Measurements from ENCODE around the gene WDFY4. TPM values are rescaled to one million over a fixed set of nuclear protein-coding genes. Genes with fewer than 3 reads are reported as not detected.

Gene WDFY4
- total and polyA plus RNA-seq, 5 donors = 0.57 to 4.4 (median 2.4) TPM

DNA sequence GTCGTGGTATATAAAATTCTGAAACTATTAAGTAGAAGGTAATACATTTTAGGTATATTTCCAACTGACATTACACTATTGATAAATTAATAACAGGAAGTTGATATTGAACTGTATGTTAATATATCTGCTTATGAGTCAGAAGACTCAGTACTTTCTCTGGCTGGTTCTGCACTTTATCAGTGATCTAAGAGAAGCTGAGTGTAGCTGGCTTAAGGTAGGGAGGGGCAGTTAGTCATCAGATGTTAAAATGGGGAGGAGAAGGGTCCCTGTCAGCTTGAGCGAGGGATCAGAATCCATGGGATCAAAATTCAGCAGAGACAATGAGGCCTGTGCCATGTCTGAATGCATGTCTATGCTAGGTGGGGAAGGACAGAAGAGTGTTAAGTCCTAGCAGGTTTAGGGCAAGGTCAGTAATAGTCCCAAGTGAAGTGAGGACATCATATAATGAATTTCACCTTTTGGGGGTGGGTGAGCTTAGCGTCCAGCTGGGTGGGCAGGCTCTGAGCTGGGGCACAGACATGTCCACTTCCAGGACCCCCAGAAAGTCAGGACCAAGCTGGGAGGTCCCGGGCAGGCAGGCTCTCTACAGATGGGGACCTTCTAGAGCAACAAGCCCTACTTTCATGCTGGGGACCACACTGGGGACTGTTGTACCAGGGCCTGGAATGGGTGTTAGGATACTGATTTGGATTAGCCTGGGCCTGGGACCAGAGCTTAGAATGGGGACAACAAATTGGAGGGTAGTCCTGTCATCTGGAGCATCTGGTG, 82.9 kb downstream of the WDFY4 start:
- no peaks in the 10 kb centered on the region for H3K9me3 ChIP-seq (ENCODE audit: control insufficient read depth, low read length)
- no peaks in the 10 kb centered on the region for H3K27me3 ChIP-seq (ENCODE audit: control insufficient read depth, insufficient read depth)
- no peak overlapping the region for H3K27ac ChIP-seq (ENCODE audit: low read length)
- no peaks in the 10 kb centered on the region for H3K4me1 ChIP-seq (ENCODE audit: control insufficient read depth, insufficient read depth, low read length)
- WGBS = 92% methylated on average over 4 of the region's 4 CpGs
- intact Hi-C loops (cut with DNase I) = no loop called here
- H3K4me3 ChIP-seq (ENCODE audit: low read length) = no peak overlapping the region
- DNase-seq (no peak), ATAC-seq (no peak)

GRCh38 chr10:48768144-48768766, 83.6 kb downstream of the WDFY4 start:
- no peak for ATAC-seq
- intact Hi-C loops (cut with DNase I) = no loop called here

DNA sequence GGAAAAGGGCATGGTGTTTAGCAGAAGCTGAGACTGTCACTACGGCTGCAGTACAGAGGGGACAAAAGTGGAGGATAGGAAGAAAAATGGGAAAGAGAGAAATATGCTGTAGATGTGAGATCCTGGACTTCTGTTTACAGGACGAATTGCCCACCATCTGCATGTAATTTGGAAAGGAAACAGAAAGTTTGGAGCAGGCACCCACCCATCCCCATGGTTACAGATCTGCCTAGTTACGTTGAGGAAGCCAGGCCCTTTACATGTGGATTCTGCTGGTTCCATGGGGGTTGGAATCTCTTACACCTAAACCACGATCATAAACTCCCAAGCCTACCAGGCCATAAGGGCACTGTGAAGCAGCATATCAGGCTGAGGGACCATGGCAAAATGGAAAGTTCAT, 84.3 kb downstream of the WDFY4 start:
- DNase-seq = no peak
- H3K27ac ChIP-seq (ENCODE audit: low read length) = no peak overlapping the region

More at GRCh38 chr10:48768144-48768766, 83.6 kb downstream of the WDFY4 start:
- 88% methylated on average over 14 of the region's 14 CpGs for WGBS
- Histone ChIP-seq H3K4me3 (ENCODE audit: low read length) (no peak overlapping the region), H3K4me1 (ENCODE audit: control insufficient read depth, insufficient read depth, low read length) (no peaks in the 10 kb centered on the region), H3K27ac (ENCODE audit: low read length) (no peak overlapping the region), H3K27me3 (ENCODE audit: control insufficient read depth, insufficient read depth) (no peaks in the 10 kb centered on the region), H3K9me3 (ENCODE audit: control insufficient read depth, low read length) (no peaks in the 10 kb centered on the region)
- no peak for DNase-seq

DNA sequence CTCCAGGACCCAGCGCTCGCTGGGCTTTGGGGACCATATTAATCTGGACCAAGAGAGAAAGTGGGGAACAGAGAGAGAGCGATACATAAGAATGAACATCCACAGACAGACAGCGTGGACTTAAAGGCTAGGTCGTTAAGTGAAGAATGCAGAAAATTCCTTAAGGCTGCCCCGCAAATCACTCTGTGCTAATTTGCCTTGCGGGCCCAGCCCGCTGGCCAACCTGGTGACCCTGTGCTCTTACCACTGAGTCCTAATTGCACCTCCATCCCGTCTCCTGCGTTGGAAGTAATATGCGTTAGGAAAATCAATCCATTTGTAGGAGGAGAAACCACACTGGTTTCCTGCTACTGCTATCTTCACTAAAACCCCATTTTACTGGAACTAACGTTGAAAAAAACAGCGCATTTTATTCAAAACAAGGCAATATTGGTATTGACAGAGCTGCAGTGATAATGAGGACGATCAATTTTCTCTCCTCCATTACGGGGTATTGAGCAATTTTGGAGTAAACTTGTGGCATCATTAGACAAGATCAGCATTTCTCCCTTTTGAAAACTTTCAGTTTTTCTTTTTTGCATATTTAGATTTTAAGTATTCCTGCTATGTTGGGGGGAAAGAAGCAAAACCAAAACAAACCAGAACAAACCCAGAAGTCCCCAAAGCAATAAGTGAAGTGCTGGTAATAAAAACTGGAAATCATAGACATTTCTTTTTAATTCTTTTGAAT, 85.2 kb downstream of the WDFY4 start:
- no peak for DNase-seq
- ATAC-seq = no peak
- WGBS = 87% methylated on average over 15 of the region's 15 CpGs
- intact Hi-C loops (cut with DNase I) = no loop called here
- Histone ChIP-seq H3K27me3 (ENCODE audit: control insufficient read depth, insufficient read depth) (no peaks in the 10 kb centered on the region), H3K9me3 (ENCODE audit: control insufficient read depth, low read length) (no peaks in the 10 kb centered on the region), H3K4me3 (ENCODE audit: low read length) (no peak overlapping the region), H3K27ac (ENCODE audit: low read length) (no peak overlapping the region), H3K4me1 (ENCODE audit: control insufficient read depth, insufficient read depth, low read length) (no peaks in the 10 kb centered on the region)

More for the DNA sequence above, 84.3 kb downstream of the WDFY4 start:
- Histone ChIP-seq H3K27me3 (ENCODE audit: control insufficient read depth, insufficient read depth) (no peaks in the 10 kb centered on the region), H3K9me3 (ENCODE audit: control insufficient read depth, low read length) (no peaks in the 10 kb centered on the region), H3K4me1 (ENCODE audit: control insufficient read depth, insufficient read depth, low read length) (no peaks in the 10 kb centered on the region), H3K4me3 (ENCODE audit: low read length) (no peak overlapping the region)
- no peak for ATAC-seq
- 81% methylated on average over 4 of the region's 4 CpGs for WGBS
- intact Hi-C loops (cut with DNase I) = no loop called here

GRCh38 chr10:48770561-48771089, 86.0 kb downstream of the WDFY4 start:
- no peaks in the 10 kb centered on the region for H3K27me3 ChIP-seq (ENCODE audit: control insufficient read depth, insufficient read depth)
- no peaks in the 10 kb centered on the region for H3K9me3 ChIP-seq (ENCODE audit: control insufficient read depth, low read length)
- DNase-seq = no peak
- H3K4me3 ChIP-seq (ENCODE audit: low read length) = no peak overlapping the region
- H3K4me1 ChIP-seq (ENCODE audit: control insufficient read depth, insufficient read depth, low read length) = no peaks in the 10 kb centered on the region
- no peak for ATAC-seq
- WGBS = 69% methylated on average over 1 of the region's 1 CpG
- H3K27ac ChIP-seq (ENCODE audit: low read length) = no peak overlapping the region
- intact Hi-C loops (cut with DNase I) = no loop called here

GRCh38 chr10:48771234-48771633, 86.6 kb downstream of the WDFY4 start:
- ATAC-seq (no peak), DNase-seq (no peak)
- WGBS = 83% methylated on average over 4 of the region's 4 CpGs
- no peaks in the 10 kb centered on the region for H3K4me1 ChIP-seq (ENCODE audit: control insufficient read depth, insufficient read depth, low read length)
- no peak overlapping the region for H3K27ac ChIP-seq (ENCODE audit: low read length)
- intact Hi-C loops (cut with DNase I) = no loop called here
- H3K27me3 ChIP-seq (ENCODE audit: control insufficient read depth, insufficient read depth) = no peaks in the 10 kb centered on the region
- no peak overlapping the region for H3K4me3 ChIP-seq (ENCODE audit: low read length)
- H3K9me3 ChIP-seq (ENCODE audit: control insufficient read depth, low read length) = no peaks in the 10 kb centered on the region

GRCh38 chr10:48772059-48772458, 87.4 kb downstream of the WDFY4 start:
- Histone ChIP-seq H3K27me3 (ENCODE audit: control insufficient read depth, insufficient read depth) (no peaks in the 10 kb centered on the region), H3K4me1 (ENCODE audit: control insufficient read depth, insufficient read depth, low read length) (no peaks in the 10 kb centered on the region), H3K27ac (ENCODE audit: low read length) (no peak overlapping the region), H3K9me3 (ENCODE audit: control insufficient read depth, low read length) (no peaks in the 10 kb centered on the region), H3K4me3 (ENCODE audit: low read length) (no peak overlapping the region)
- ATAC-seq (no peak), DNase-seq (no peak)
- intact Hi-C loops (cut with DNase I) = no loop called here
- 84% methylated on average over 10 of the region's 10 CpGs for WGBS

GRCh38 chr10:48773580-48773979, 88.9 kb downstream of the WDFY4 start:
- DNase-seq (no peak), ATAC-seq (no peak)
- H3K27ac ChIP-seq (ENCODE audit: low read length) = no peak overlapping the region
- no peaks in the 10 kb centered on the region for H3K4me1 ChIP-seq (ENCODE audit: control insufficient read depth, insufficient read depth, low read length)
- no peaks in the 10 kb centered on the region for H3K27me3 ChIP-seq (ENCODE audit: control insufficient read depth, insufficient read depth)
- no peaks in the 10 kb centered on the region for H3K9me3 ChIP-seq (ENCODE audit: control insufficient read depth, low read length)
- WGBS = 77% methylated on average over 4 of the region's 4 CpGs
- no peak overlapping the region for H3K4me3 ChIP-seq (ENCODE audit: low read length)
- intact Hi-C loops (cut with DNase I) = no loop called here

GRCh38 chr10:48774416-48775205, 89.9 kb downstream of the WDFY4 start:
- 90% methylated on average over 12 of the region's 12 CpGs for WGBS
- Histone ChIP-seq H3K4me3 (ENCODE audit: low read length) (no peak overlapping the region), H3K27ac (ENCODE audit: low read length) (no peak overlapping the region), H3K4me1 (ENCODE audit: control insufficient read depth, insufficient read depth, low read length) (no peaks in the 10 kb centered on the region), H3K9me3 (ENCODE audit: control insufficient read depth, low read length) (no peaks in the 10 kb centered on the region), H3K27me3 (ENCODE audit: control insufficient read depth, insufficient read depth) (no peaks in the 10 kb centered on the region)
- no peak for DNase-seq
- ATAC-seq = no peak
- intact Hi-C loops (cut with DNase I) = no loop called here

GRCh38 chr10:48775206-48775517, 90.5 kb downstream of the WDFY4 start:
- 91% methylated on average over 4 of the region's 4 CpGs for WGBS
- Histone ChIP-seq H3K27ac (ENCODE audit: low read length) (no peak overlapping the region), H3K27me3 (ENCODE audit: control insufficient read depth, insufficient read depth) (no peaks in the 10 kb centered on the region), H3K4me3 (ENCODE audit: low read length) (no peak overlapping the region), H3K4me1 (ENCODE audit: control insufficient read depth, insufficient read depth, low read length) (no peaks in the 10 kb centered on the region), H3K9me3 (ENCODE audit: control insufficient read depth, low read length) (no peaks in the 10 kb centered on the region)
- intact Hi-C loops (cut with DNase I) = no loop called here
- no peak for DNase-seq
- no peak for ATAC-seq
